ENCODE data around the gene HOXA7.

- no peak for TF ChIP-seq CTCF (IDR thresholded peaks at IDR 0.05; ENCODE audit: low read depth, low read length)
- TF ChIP-seq POLR2A (IDR thresholded peaks at IDR 0.05; ENCODE audit: extremely low read depth, insufficient read length): no peak
Observed at GRCh38 chr7:27112955-27113949, 43.2 kb downstream of the HOXA7 start.

All from NB4 (cell line).